GM12864 (cell line): ENCODE data around the gene NCOA4.

ENCODE experiments used
- DNase-seq: peaks from one replicate; pipeline ENCODE4 v3.0.0-alpha.2; 2011; ENCODE audit warnings: low read depth
- H3K4me3 ChIP-seq: 2 replicates; pipeline ENCODE4 v1.5.1; 2011; ENCODE audit warnings: mild to moderate bottlenecking, low read depth, low read length, control low read depth
- TF ChIP-seq, protein P1 (sequence below): IDR thresholded peaks from 2 replicates; pipeline ENCODE4 v1.5.1; 2011; ENCODE audit warnings: low read depth, mild to moderate bottlenecking, moderate library complexity, low read length, control low read depth, inconsistent platforms; ENCODE audit errors: missing control alignments

NCOA4 gene

DNA sequence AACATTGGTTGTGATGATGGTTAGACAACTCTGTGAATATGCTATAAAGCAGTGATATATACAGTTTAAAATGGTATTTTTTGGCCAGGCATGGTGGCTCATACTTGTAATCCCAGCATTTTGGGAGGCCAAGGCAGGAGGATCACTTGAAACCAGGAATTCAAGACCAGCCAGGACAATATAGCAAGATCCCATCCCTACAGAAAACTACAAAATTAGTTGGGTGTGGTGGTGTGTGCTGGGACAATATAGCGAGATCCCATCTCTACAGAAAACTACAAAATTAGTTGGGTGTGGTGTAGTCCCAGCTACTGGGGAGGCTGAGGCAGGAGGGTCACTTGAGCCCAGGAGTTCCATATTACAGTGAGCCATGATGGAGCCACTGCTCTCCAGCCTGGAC is 43.1 kb upstream of the NCOA4 start:
- DNase-seq = no peak
- H3K4me3 ChIP-seq = no peak overlapping the region
- TF ChIP-seq, protein P1, sequence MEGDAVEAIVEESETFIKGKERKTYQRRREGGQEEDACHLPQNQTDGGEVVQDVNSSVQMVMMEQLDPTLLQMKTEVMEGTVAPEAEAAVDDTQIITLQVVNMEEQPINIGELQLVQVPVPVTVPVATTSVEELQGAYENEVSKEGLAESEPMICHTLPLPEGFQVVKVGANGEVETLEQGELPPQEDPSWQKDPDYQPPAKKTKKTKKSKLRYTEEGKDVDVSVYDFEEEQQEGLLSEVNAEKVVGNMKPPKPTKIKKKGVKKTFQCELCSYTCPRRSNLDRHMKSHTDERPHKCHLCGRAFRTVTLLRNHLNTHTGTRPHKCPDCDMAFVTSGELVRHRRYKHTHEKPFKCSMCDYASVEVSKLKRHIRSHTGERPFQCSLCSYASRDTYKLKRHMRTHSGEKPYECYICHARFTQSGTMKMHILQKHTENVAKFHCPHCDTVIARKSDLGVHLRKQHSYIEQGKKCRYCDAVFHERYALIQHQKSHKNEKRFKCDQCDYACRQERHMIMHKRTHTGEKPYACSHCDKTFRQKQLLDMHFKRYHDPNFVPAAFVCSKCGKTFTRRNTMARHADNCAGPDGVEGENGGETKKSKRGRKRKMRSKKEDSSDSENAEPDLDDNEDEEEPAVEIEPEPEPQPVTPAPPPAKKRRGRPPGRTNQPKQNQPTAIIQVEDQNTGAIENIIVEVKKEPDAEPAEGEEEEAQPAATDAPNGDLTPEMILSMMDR = no peak

DNA sequence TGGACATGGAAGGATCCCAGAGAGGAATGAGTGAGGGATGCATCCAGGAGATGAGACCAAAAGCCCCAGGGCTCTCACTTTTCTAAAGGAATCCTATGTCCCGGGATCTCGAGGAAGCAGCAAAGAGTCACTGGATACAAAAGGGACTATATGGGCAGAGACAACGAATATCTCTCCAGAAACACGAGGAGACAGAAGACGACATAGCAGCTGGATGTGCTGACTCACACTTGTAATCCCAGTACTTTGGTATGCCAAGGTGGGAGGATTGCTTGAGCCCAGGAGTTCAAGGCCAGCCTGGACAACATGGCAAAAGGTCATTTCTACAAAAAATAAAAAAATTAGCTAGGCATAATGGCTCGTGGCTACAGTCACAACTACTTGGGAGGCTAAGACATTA is 40.3 kb upstream of the NCOA4 start:
- no peak for DNase-seq
- TF ChIP-seq, protein P1 = no peak
- H3K4me3 ChIP-seq = no peak overlapping the region

DNA sequence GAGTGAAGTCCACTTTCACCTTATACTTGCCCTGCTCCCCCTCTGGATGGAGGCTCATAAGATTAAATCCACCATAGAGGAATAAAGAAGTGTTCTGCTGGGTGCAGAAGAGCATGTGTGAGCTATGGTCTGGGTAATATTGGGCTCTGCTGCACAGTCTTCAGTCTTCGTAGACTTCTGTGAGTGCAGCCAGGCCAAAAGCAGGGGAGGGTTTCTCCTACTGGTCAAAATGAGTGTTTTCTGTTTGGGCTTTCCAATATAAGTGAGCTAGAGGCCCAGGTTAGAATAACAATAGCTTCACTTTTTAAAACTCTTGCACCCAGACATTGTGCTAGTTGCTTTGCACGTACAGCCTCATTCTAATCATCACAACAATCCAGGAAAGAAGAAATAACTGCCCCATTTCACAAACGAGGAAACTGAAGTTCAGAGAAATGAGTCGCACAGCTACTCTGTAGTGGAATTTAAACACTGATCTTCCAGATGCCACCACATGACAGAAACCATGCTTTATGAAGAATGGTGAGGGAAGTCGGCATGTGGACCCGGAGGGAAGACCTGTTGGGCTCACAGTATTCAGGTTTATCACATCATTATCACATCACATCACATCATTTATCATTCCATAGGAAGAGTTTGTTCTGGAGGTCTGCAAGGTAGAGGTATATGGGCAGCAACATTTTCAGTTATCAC is 39.5 kb upstream of the NCOA4 start:
- TF ChIP-seq, protein P1 = no peak
- DNase-seq = no peak
- no peak overlapping the region for H3K4me3 ChIP-seq

DNA sequence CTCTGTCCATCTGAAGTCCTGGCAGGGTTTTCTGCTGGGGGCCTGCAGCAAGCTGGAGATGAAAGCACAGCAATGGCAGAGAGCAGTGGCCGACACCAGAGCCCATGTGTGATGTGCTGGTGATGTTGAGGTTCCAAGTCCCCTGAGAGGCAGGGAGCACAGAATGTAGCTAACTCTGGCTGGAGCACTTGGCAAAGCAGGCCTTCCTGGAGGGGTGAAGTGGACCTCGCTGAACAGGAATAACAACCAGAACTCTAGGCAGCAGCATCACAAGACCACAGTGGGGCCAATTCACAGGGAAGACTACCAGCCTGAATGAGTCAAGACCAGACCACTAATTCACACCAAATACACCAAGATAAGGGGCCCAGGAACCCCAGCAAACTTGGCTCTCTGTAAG is 38.5 kb upstream of the NCOA4 start:
- DNase-seq = no peak
- TF ChIP-seq, protein P1 = no peak
- no peak overlapping the region for H3K4me3 ChIP-seq

GRCh38 chr10:46068117-46068516 is 37.7 kb upstream of the NCOA4 start:
- no peak for DNase-seq
- TF ChIP-seq, protein P1 = no peak
- no peak overlapping the region for H3K4me3 ChIP-seq

DNA sequence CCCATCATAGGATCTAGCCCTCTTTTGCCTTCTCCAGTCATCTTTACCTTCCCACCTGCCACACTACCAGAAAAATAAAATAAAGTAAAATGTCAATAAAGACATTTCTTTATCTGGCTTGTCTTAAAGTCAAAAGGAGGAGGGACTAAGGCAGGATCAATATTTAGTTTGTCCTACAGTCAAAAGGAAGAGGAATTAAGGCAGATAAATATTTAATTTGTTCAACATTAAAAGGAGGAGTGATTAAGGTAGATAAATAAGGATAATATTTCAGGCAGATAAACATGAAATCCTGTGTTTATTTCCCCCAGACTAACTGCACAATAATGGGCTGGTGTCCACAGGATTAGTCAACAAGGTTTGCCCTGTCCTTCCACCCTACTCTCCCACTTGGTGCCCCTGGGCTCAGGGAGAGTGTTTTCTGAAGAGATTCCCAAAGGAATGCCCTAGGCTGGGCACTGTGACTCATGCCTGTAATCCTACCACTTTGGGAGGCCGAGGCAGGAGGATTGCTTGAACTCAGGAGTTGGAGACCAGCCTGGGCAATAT is 33.9 kb upstream of the NCOA4 start:
- TF ChIP-seq, protein P1 = no peak
- H3K4me3 ChIP-seq = no peak overlapping the region
- DNase-seq = no peak

DNA sequence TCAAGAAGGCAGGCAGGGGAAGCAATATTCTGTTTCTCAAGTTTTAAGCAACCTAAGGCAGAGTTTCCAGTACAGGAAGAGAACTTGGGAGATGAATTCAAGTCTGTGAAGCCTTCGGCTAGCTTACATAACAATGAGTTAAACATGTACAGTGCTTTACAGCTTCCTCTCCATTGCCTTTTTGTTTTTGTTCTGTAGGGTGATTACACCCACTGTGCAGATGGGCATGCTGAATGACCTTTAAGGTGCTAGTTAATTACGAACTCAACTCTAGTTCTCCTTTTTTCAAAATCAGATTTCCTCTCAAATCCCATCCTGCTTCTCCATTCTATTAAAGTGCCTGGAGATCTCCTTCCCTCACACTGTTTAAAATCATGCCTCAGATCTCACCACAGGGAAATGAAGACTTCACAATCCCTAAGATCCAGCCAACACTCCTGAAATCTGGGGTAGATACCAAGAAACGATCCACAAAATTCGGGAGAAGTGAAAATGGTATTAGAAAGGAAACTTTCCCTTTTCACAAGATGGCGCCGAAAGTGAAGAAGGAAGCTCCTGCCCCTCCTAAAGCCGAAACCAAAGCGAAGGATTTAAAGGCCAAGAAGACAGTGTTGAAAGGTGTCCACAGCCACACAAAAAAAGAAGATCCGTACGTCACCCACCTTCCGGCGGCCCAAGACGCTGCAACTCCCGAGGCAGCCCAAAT is 32.5 kb upstream of the NCOA4 start:
- no peak for DNase-seq
- no peak overlapping the region for H3K4me3 ChIP-seq
- TF ChIP-seq, protein P1 = no peak
